ENCODE measurements around the gene GALNT11. TPM values are rescaled to one million over a fixed set of nuclear protein-coding genes. Genes with fewer than 3 reads are reported as not detected.

GALNT11 gene
- 81.4 TPM for total RNA-seq

GRCh38 chr7:152025077-152025936 is at the start of gene GALNT11:
TSS of gene GALNT11 (plus strand) at chr7:152025674. CDS start at chr7:152094228, 68,554 bp downstream.

Small RNA genes within 50 kb of the gene (small RNA-seq; reads per million reads assigned to genes)
- gene RF00017: not detected

Other genes starting within 250 kb of the GALNT11 start
- gene PRKAG2, start 148.6 kb upstream of the GALNT11 start, total RNA-seq: 47.3 TPM
- 0.69 TPM for gene GALNTL5, start 69.2 kb upstream of the GALNT11 start, total RNA-seq